GM23338 (cell line): ENCODE data around the gene CYP2W1. TPM values are rescaled to one million over a fixed set of nuclear protein-coding genes. Genes with fewer than 3 reads are reported as not detected.
A peak's percentile ranks its signal among the peaks of the same experiment; 100 is the strongest.

Experiments
- ATAC-seq: fragments of 200-7000 bp; cut with Tn5 transposase; 3 replicates; pipeline ENCODE4 v1.9.1; 2020
- DNase-seq: peaks from one replicate; pipeline ENCODE4 v3.0.0-alpha.2; 2015; ENCODE audit warnings: low spot score
- H2AFZ ChIP-seq: fragments of 200-600 bp; sonication (generic); 2 replicates; pipeline ENCODE4 v1.8.0; 2016; ENCODE audit warnings: antibody characterized with exemption, mild to moderate bottlenecking, moderate library complexity
- H3F3A ChIP-seq: fragments of 200-600 bp; sonication (generic); replicated peaks from 2 replicates; pipeline ENCODE4 v1.8.0; 2017; ENCODE audit warnings: antibody characterized with exemption, mixed run types, low read depth
- H3K27ac ChIP-seq: fragments of 200-600 bp; sonication (generic); 2 replicates; pipeline ENCODE4 v1.6.1; 2016; ENCODE audit warnings: low read depth
- H3K27me3 ChIP-seq: fragments of 200-600 bp; sonication (generic); 2 replicates; pipeline ENCODE4 v1.8.0; 2016; ENCODE audit warnings: mild to moderate bottlenecking, mixed run types, moderate library complexity; ENCODE audit not compliant: insufficient read depth
- H3K36me3 ChIP-seq: fragments of 200-600 bp; sonication (generic); 2 replicates; pipeline ENCODE4 v1.8.0; 2016; ENCODE audit warnings: mild to moderate bottlenecking; ENCODE audit not compliant: insufficient read depth
- H3K4me1 ChIP-seq: fragments of 200-600 bp; sonication (generic); 2 replicates; pipeline ENCODE4 v1.8.0; 2016; ENCODE audit warnings: mild to moderate bottlenecking, moderate library complexity; ENCODE audit not compliant: insufficient read depth
- H3K4me2 ChIP-seq: fragments of 200-600 bp; sonication (generic); 2 replicates; pipeline ENCODE4 v1.7.1; 2017; ENCODE audit warnings: mixed run types
- H3K4me3 ChIP-seq: fragments of 200-600 bp; sonication (generic); 2 replicates; pipeline ENCODE4 v1.6.1; 2016; ENCODE audit warnings: mixed run types
- H3K79me2 ChIP-seq: fragments of 200-600 bp; sonication (generic); replicated peaks from 2 replicates; pipeline ENCODE4 v1.8.0; 2017; ENCODE audit warnings: mild to moderate bottlenecking; ENCODE audit not compliant: insufficient read depth
- H3K9me2 ChIP-seq: fragments of 200-600 bp; sonication (generic); 2 replicates; pipeline ENCODE4 v1.8.0; 2017; ENCODE audit not compliant: insufficient read depth
- H4K20me1 ChIP-seq: fragments of 200-600 bp; sonication (generic); replicated peaks from 2 replicates; pipeline ENCODE4 v1.8.0; 2017; ENCODE audit warnings: mild to moderate bottlenecking; ENCODE audit not compliant: insufficient read depth
- H3K27ac Mint-ChIP-seq: 2 replicates; pipeline ENCODE4 v1.8.0; 2020; ENCODE audit warnings: inconsistent platforms, mild to moderate bottlenecking, moderate library complexity, mixed read lengths
- H3K27me3 Mint-ChIP-seq: 3 replicates; pipeline ENCODE4 v1.8.0; 2022; ENCODE audit warnings: low read depth, mild to moderate bottlenecking, moderate library complexity, mixed read lengths, inconsistent platforms; ENCODE audit not compliant: insufficient read depth, poor library complexity
- H3K36me3 Mint-ChIP-seq: 3 replicates; pipeline ENCODE4 v1.8.0; 2021; ENCODE audit warnings: low read depth, mild to moderate bottlenecking, inconsistent platforms, moderate library complexity, mixed read lengths
- H3K4me1 Mint-ChIP-seq: 3 replicates; pipeline ENCODE4 v1.8.0; 2020; ENCODE audit warnings: mild to moderate bottlenecking, inconsistent platforms, mixed read lengths
- H3K4me3 Mint-ChIP-seq: 3 replicates; pipeline ENCODE4 v1.8.0; 2021; ENCODE audit warnings: moderate library complexity, mild to moderate bottlenecking, inconsistent platforms, mixed read lengths
- H3K9me3 Mint-ChIP-seq: 3 replicates; pipeline ENCODE4 v1.8.0; 2020; ENCODE audit warnings: moderate library complexity, mild to moderate bottlenecking, inconsistent platforms, mixed read lengths
- CREB1 ChIP-seq: fragments of 250-450 bp; sonication (Bioruptor Pico); IDR thresholded peaks from 2 replicates; pipeline ENCODE4 v1.5.0; 2020; ENCODE audit warnings: low read depth, mild to moderate bottlenecking, moderate library complexity
- EZH2phosphoT487 ChIP-seq: fragments of 200-600 bp; sonication (generic); IDR thresholded peaks from one replicate; pipeline ENCODE4 v1.8.1; 2018; ENCODE audit warnings: antibody characterized with exemption; ENCODE audit not compliant: unreplicated experiment
- NANOG ChIP-seq: IDR thresholded peaks from 2 replicates; pipeline ENCODE4 v1.6.1; 2016; ENCODE audit warnings: antibody characterized with exemption, borderline replicate concordance
- POLR2AphosphoS5 ChIP-seq: IDR thresholded peaks from 2 replicates; pipeline ENCODE4 v1.6.1; 2016; ENCODE audit warnings: antibody characterized with exemption, low read depth
- ZNF114 ChIP-seq: fragments of 250-450 bp; sonication (Bioruptor Pico); IDR thresholded peaks from 2 replicates; pipeline ENCODE4 v1.5.0; 2020; ENCODE audit warnings: mild to moderate bottlenecking, moderate library complexity
- polyA plus RNA-seq: library from polyadenylated mRNA; unstranded; fragments of >200 nt; fragmentation: Nextera tagmentation; extraction: Ambion mirVana; gene quantifications from 2 replicates; pipeline ENCODE4 v1.2.1, GENCODE V29; 2016
- total RNA-seq: library from RNA; depleted of rRNA; stranded (reverse); fragments of >200 nt; shearing (Covaris generic); gene quantifications from 2 replicates; pipeline ENCODE4 v1.2.3, GENCODE V29; 2014
- TF ChIP-seq, protein P1 (sequence below): IDR thresholded peaks from 2 replicates; pipeline ENCODE4 v1.6.1; 2016; ENCODE audit warnings: antibody characterized with exemption
- TF ChIP-seq, protein P2 (sequence below): fragments of 250-450 bp; sonication (Bioruptor Pico); IDR thresholded peaks from 2 replicates; pipeline ENCODE4 v1.5.0; 2020; ENCODE audit warnings: mild to moderate bottlenecking, moderate library complexity

Gene CYP2W1
- total and polyA plus RNA-seq, 2 experiments from 2014 or later = not detected

DNA sequence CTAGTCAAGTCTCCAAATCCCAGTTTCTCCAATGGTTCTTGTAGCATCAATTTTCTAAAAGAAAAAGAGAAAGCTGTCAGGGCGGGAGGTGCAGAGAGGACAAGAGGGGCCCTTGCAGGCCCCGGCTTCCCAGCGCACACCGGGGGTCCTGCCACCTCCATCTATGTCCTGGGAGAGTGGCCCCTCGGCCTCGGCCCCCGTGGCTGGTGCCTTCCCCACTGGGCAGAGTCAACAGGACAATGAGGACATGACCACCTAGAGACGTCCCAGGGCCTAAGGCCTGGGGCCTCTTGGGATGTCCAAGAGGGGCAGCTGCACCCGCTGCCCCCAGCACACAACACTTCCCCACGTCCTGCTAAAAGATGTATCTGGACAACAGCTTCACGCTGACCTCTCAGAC is 13.6 kb upstream of the CYP2W1 start:
- no peak overlapping the region for H2AFZ ChIP-seq
- peaks cover 48% of the 10 kb centered on the region for H3K36me3 Mint-ChIP-seq
- no peaks in the 10 kb centered on the region; the same call in 2 of the 3 replicates for H3K9me3 Mint-ChIP-seq
- peaks cover 18% of the 10 kb centered on the region for H3K36me3 ChIP-seq
- H3K27me3 ChIP-seq = no peaks in the 10 kb centered on the region
- no peak overlapping the region for H3K4me3 Mint-ChIP-seq
- peaks cover 3% of the 10 kb centered on the region for H3K4me1 Mint-ChIP-seq
- no peak overlapping the region for H3K27ac ChIP-seq
- H3K4me2 ChIP-seq = no peak overlapping the region
- no peaks in the 10 kb centered on the region for H3K9me2 ChIP-seq
- DNase-seq (no peak), ATAC-seq (no peak)
- peaks cover 25% of the 10 kb centered on the region for H4K20me1 ChIP-seq
- no peak overlapping the region for H3K27ac Mint-ChIP-seq
- H3K4me1 ChIP-seq = peaks cover 9% of the 10 kb centered on the region; the same call in 1 of the 2 replicates
- TF ChIP-seq ZNF114 (CRISPR knock-in tag) (no peak), CREB1 (CRISPR knock-in tag) (no peak), EZH2phosphoT487 (no peak), POLR2AphosphoS5 (no peak)
- TF ChIP-seq, protein P1, sequence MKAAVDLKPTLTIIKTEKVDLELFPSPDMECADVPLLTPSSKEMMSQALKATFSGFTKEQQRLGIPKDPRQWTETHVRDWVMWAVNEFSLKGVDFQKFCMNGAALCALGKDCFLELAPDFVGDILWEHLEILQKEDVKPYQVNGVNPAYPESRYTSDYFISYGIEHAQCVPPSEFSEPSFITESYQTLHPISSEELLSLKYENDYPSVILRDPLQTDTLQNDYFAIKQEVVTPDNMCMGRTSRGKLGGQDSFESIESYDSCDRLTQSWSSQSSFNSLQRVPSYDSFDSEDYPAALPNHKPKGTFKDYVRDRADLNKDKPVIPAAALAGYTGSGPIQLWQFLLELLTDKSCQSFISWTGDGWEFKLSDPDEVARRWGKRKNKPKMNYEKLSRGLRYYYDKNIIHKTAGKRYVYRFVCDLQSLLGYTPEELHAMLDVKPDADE = no peak
- H3F3A ChIP-seq = peaks cover 24% of the 10 kb centered on the region; the same call in 1 of the 2 replicates
- no peak overlapping the region for H3K4me3 ChIP-seq
- peaks cover 41% of the 10 kb centered on the region for H3K79me2 ChIP-seq
- peaks cover 7% of the 10 kb centered on the region for H3K27me3 Mint-ChIP-seq

DNA sequence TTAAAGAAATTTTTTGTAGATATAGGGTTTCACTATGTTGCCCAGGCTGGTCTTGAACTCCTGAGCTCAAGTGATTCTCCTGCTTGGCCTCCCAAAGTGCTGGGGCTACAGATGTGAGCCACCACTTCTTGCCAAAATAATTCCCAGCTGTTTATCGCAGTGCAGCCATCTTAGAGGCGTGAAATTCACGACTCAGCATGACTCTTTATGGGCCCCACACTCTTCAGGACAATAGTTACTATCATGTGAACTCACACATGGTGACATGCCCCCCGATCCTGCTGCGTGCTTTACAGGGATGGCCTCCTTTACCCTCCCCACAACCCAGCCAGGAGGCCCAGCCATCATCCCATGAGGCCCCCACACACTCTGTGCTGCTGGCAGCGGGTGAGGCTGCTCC is 12.2 kb upstream of the CYP2W1 start:
- peaks cover 18% of the 10 kb centered on the region for H3K36me3 ChIP-seq
- Mint-ChIP-seq H3K27ac (peak overlapping the region; percentile 88; the same call in 1 of the 2 replicates), H3K4me3 (no peak overlapping the region), H3K9me3 (no peaks in the 10 kb centered on the region), H3K4me1 (no peaks in the 10 kb centered on the region; the same call in 2 of the 3 replicates), H3K36me3 (peaks cover 48% of the 10 kb centered on the region), H3K27me3 (peaks cover 4% of the 10 kb centered on the region)
- peaks cover 24% of the 10 kb centered on the region; the same call in 1 of the 2 replicates for H3F3A ChIP-seq
- peaks cover 25% of the 10 kb centered on the region for H4K20me1 ChIP-seq
- DNase-seq = no peak
- H3K4me3 ChIP-seq = no peak overlapping the region
- peaks cover 48% of the 10 kb centered on the region for H3K79me2 ChIP-seq
- H2AFZ ChIP-seq = no peak overlapping the region
- no peaks in the 10 kb centered on the region for H3K27me3 ChIP-seq
- no peak for ATAC-seq
- H3K4me1 ChIP-seq = peaks cover 9% of the 10 kb centered on the region; the same call in 1 of the 2 replicates
- TF ChIP-seq, protein P1 = no peak
- TF ChIP-seq NANOG (no peak), EZH2phosphoT487 (no peak), CREB1 (CRISPR knock-in tag) (no peak)
- TF ChIP-seq, protein P2, sequence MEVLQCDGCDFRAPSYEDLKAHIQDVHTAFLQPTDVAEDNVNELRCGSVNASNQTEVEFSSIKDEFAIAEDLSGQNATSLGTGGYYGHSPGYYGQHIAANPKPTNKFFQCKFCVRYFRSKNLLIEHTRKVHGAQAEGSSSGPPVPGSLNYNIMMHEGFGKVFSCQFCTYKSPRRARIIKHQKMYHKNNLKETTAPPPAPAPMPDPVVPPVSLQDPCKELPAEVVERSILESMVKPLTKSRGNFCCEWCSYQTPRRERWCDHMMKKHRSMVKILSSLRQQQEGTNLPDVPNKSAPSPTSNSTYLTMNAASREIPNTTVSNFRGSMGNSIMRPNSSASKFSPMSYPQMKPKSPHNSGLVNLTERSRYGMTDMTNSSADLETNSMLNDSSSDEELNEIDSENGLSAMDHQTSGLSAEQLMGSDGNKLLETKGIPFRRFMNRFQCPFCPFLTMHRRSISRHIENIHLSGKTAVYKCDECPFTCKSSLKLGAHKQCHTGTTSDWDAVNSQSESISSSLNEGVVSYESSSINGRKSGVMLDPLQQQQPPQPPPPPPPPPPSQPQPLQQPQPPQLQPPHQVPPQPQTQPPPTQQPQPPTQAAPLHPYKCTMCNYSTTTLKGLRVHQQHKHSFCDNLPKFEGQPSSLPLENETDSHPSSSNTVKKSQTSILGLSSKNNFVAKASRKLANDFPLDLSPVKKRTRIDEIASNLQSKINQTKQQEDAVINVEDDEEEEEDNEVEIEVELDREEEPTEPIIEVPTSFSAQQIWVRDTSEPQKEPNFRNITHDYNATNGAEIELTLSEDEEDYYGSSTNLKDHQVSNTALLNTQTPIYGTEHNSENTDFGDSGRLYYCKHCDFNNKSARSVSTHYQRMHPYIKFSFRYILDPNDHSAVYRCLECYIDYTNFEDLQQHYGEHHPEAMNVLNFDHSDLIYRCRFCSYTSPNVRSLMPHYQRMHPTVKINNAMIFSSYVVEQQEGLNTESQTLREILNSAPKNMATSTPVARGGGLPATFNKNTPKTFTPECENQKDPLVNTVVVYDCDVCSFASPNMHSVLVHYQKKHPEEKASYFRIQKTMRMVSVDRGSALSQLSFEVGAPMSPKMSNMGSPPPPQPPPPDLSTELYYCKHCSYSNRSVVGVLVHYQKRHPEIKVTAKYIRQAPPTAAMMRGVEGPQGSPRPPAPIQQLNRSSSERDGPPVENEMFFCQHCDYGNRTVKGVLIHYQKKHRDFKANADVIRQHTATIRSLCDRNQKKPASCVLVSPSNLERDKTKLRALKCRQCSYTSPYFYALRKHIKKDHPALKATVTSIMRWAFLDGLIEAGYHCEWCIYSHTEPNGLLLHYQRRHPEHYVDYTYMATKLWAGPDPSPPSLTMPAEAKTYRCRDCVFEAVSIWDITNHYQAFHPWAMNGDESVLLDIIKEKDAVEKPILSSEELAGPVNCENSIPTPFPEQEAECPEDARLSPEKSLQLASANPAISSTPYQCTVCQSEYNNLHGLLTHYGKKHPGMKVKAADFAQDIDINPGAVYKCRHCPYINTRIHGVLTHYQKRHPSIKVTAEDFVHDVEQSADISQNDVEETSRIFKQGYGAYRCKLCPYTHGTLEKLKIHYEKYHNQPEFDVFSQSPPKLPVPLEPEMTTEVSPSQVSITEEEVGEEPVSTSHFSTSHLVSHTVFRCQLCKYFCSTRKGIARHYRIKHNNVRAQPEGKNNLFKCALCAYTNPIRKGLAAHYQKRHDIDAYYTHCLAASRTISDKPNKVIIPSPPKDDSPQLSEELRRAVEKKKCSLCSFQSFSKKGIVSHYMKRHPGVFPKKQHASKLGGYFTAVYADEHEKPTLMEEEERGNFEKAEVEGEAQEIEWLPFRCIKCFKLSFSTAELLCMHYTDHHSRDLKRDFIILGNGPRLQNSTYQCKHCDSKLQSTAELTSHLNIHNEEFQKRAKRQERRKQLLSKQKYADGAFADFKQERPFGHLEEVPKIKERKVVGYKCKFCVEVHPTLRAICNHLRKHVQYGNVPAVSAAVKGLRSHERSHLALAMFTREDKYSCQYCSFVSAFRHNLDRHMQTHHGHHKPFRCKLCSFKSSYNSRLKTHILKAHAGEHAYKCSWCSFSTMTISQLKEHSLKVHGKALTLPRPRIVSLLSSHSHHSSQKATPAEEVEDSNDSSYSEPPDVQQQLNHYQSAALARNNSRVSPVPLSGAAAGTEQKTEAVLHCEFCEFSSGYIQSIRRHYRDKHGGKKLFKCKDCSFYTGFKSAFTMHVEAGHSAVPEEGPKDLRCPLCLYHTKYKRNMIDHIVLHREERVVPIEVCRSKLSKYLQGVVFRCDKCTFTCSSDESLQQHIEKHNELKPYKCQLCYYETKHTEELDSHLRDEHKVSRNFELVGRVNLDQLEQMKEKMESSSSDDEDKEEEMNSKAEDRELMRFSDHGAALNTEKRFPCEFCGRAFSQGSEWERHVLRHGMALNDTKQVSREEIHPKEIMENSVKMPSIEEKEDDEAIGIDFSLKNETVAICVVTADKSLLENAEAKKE (CRISPR knock-in tag) = no peak
- H3K27ac ChIP-seq = no peak overlapping the region
- H3K9me2 ChIP-seq = no peaks in the 10 kb centered on the region
- H3K4me2 ChIP-seq = no peak overlapping the region
